Stimulated activated memory B cell treated with anti-CD40 and anti-IgM and Interleukin-4, amounts not matched to agents 10 μg/mL and 1 μg/mL and 100 μg/mL, for 72 hours (primary cell): ENCODE measurements around the gene ANKRD30BL.
A peak's percentile ranks its signal among the peaks of the same experiment; 100 is the strongest.
"Not testable (repeated sequence)": the region's sequence is repeated elsewhere in the genome, so short reads cannot be mapped to it uniquely, and the experiment has no call there.

Source experiments
- ATAC-seq: fragments of 150-1000 bp; cut with Tn5 transposase; 2 replicates; pipeline ENCODE4 v1.10.0; 2021
- H3K27ac Mint-ChIP-seq: one replicate; pipeline ENCODE4 v1.8.0; 2022; ENCODE audit warnings: mild to moderate bottlenecking, mixed read lengths
- H3K27me3 Mint-ChIP-seq: one replicate; pipeline ENCODE4 v1.8.0; 2022; ENCODE audit warnings: mixed read lengths
- H3K36me3 Mint-ChIP-seq: one replicate; pipeline ENCODE4 v1.8.0; 2022; ENCODE audit warnings: mixed read lengths
- H3K4me1 Mint-ChIP-seq: one replicate; pipeline ENCODE4 v1.8.0; 2022; ENCODE audit warnings: mixed read lengths
- H3K4me3 Mint-ChIP-seq: one replicate; pipeline ENCODE4 v1.8.0; 2022; ENCODE audit warnings: mild to moderate bottlenecking, moderate library complexity, mixed read lengths
- H3K9me3 Mint-ChIP-seq: one replicate; pipeline ENCODE4 v1.8.0; 2022; ENCODE audit warnings: mixed read lengths

Gene ANKRD30BL

GRCh38 chr2:132161161-132162124 is at the start of gene ANKRD30BL:
Gene ANKRD30BL (minus strand): TSS chr2:132161952. CDS start chr2:132161705, 247 bp downstream.
- peak within 1 kb of the TSS; percentile 53 for H3K27ac Mint-ChIP-seq
- ATAC-seq, H3K9me3 Mint-ChIP-seq, H3K4me1 Mint-ChIP-seq, H3K27me3 Mint-ChIP-seq, H3K36me3 Mint-ChIP-seq: not testable (repeated sequence)
- peak within 1 kb of the TSS; percentile 57 for H3K4me3 Mint-ChIP-seq

- not testable (repeated sequence) for H3K9me3 Mint-ChIP-seq, H3K4me3 Mint-ChIP-seq, H3K27me3 Mint-ChIP-seq, H3K4me1 Mint-ChIP-seq, ATAC-seq, H3K36me3 Mint-ChIP-seq, H3K27ac Mint-ChIP-seq
These were observed 41.1 kb upstream of the ANKRD30BL start for GRCh38 chr2:132202866-132203265.

- H3K27me3 Mint-ChIP-seq, H3K27ac Mint-ChIP-seq, H3K9me3 Mint-ChIP-seq, H3K36me3 Mint-ChIP-seq, ATAC-seq, H3K4me3 Mint-ChIP-seq, H3K4me1 Mint-ChIP-seq: not testable (repeated sequence)
These were observed 31.1 kb upstream of the ANKRD30BL start for GRCh38 chr2:132192854-132193253.

GRCh38 chr2:132167100-132167499 is 5.3 kb upstream of the ANKRD30BL start:
- H3K27me3 Mint-ChIP-seq, H3K36me3 Mint-ChIP-seq, ATAC-seq, H3K4me1 Mint-ChIP-seq, H3K27ac Mint-ChIP-seq, H3K4me3 Mint-ChIP-seq, H3K9me3 Mint-ChIP-seq: not testable (repeated sequence)

GRCh38 chr2:132162125-132162660 is 441 bp upstream of the ANKRD30BL start:
- not testable (repeated sequence) for H3K4me1 Mint-ChIP-seq, H3K27me3 Mint-ChIP-seq, ATAC-seq, H3K36me3 Mint-ChIP-seq, H3K27ac Mint-ChIP-seq, H3K4me3 Mint-ChIP-seq, H3K9me3 Mint-ChIP-seq

- H3K36me3 Mint-ChIP-seq, H3K27me3 Mint-ChIP-seq, H3K4me1 Mint-ChIP-seq, H3K27ac Mint-ChIP-seq, ATAC-seq, H3K9me3 Mint-ChIP-seq, H3K4me3 Mint-ChIP-seq: not testable (repeated sequence)
These were observed 15.0 kb downstream of the ANKRD30BL start for GRCh38 chr2:132146774-132147173.
